ENCODE results near the gene USP51. TPM values are rescaled to one million over a fixed set of nuclear protein-coding genes. Genes with fewer than 3 reads are reported as not detected.
"Not testable (repeated sequence)": the region's sequence is repeated elsewhere in the genome, so short reads cannot be mapped to it uniquely, and the experiment has no call there.

Gene USP51
- total RNA-seq, 3 donors from 2014 or later (not counting 1 experiment from before 2014, with no cell fraction given) = 0.50 to 0.86 (median 0.85) TPM

- H3K4me3 Mint-ChIP-seq = no peak overlapping the region
- H3K36me3 Mint-ChIP-seq = no peaks in the 10 kb centered on the region
- peaks cover 0 to 4% of the 10 kb centered on the region in 2 donors for H3K4me1 Mint-ChIP-seq
- WGBS (ENCODE audit: insufficient coverage) = 71% methylated on average over 14 of the region's 17 CpGs
- Histone ChIP-seq H3K9me3 (ENCODE audit: control insufficient read depth, insufficient read depth, low read length) (no peaks in the 10 kb centered on the region), H3K36me3 (ENCODE audit: control insufficient read depth, insufficient read depth, low read length) (no peaks in the 10 kb centered on the region), H3K27ac (ENCODE audit: low read length) (no peak overlapping the region), H3K4me1 (ENCODE audit: control insufficient read depth, insufficient read depth, low read length) (no peaks in the 10 kb centered on the region), H3K4me3 (ENCODE audit: low read length) (no peak overlapping the region), H3K27me3 (ENCODE audit: control insufficient read depth, insufficient read depth, low read length) (no peaks in the 10 kb centered on the region)
- H3K9me3 Mint-ChIP-seq = no peaks in the 10 kb centered on the region
- TF ChIP-seq CTCF (IDR thresholded peaks at IDR 0.05) = no peak
- peak overlapping the region in 1 of 2 donors; percentile 56 for H3K27ac Mint-ChIP-seq
- intact Hi-C loops (cut with micrococcal nuclease) = no loop called here
- no peak for DNase-seq
- ATAC-seq = no peak
- peaks cover 5 to 11% of the 10 kb centered on the region in 2 donors for H3K27me3 Mint-ChIP-seq (ENCODE audit: low read depth in 2 of 2)
Observed at GRCh38 chrX:55522596-55523276, 33.1 kb upstream of the USP51 start.

DNA sequence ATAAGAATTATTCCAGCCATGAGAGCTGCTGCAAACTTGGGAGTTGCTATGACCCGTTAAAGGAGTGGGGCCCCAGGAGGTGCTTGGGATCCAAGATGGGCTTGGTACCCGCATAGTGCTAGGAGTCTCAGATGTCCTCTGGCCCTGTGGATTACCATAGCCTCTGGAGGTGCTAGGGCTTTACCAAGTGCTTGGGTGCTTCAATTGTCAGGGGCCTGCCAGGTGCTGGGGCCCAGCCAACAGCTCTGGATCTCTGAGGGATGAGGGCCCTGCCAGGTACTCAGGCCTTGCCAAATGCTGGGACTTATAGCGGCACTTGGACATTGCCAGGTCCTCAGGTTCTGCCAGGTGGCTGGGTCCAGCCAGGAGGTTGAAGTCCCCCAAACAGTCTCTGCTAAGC, 32.0 kb upstream of the USP51 start:
- DNase-seq (no peak), ATAC-seq (no peak)
- Mint-ChIP-seq H3K4me3 (no peak overlapping the region), H3K9me3 (no peaks in the 10 kb centered on the region), H3K27me3 (ENCODE audit: low read depth in 2 of 2) (peaks cover 5 to 11% of the 10 kb centered on the region in 2 donors), H3K27ac (no peak overlapping the region), H3K4me1 (peaks cover 0 to 4% of the 10 kb centered on the region in 2 donors), H3K36me3 (no peaks in the 10 kb centered on the region)
- H3K27me3 ChIP-seq (ENCODE audit: control insufficient read depth, insufficient read depth, low read length) = no peaks in the 10 kb centered on the region
- no peaks in the 10 kb centered on the region for H3K4me1 ChIP-seq (ENCODE audit: control insufficient read depth, insufficient read depth, low read length)
- H3K4me3 ChIP-seq (ENCODE audit: low read length) = no peak overlapping the region
- intact Hi-C loops (cut with micrococcal nuclease) = no loop called here
- no peak for TF ChIP-seq CTCF (IDR thresholded peaks at IDR 0.05)
- 93% methylated on average over 3 of the region's 3 CpGs for WGBS (ENCODE audit: insufficient coverage)
- H3K36me3 ChIP-seq (ENCODE audit: control insufficient read depth, insufficient read depth, low read length) = no peaks in the 10 kb centered on the region
- H3K9me3 ChIP-seq (ENCODE audit: control insufficient read depth, insufficient read depth, low read length) = no peaks in the 10 kb centered on the region
- H3K27ac ChIP-seq (ENCODE audit: low read length) = no peak overlapping the region

DNA sequence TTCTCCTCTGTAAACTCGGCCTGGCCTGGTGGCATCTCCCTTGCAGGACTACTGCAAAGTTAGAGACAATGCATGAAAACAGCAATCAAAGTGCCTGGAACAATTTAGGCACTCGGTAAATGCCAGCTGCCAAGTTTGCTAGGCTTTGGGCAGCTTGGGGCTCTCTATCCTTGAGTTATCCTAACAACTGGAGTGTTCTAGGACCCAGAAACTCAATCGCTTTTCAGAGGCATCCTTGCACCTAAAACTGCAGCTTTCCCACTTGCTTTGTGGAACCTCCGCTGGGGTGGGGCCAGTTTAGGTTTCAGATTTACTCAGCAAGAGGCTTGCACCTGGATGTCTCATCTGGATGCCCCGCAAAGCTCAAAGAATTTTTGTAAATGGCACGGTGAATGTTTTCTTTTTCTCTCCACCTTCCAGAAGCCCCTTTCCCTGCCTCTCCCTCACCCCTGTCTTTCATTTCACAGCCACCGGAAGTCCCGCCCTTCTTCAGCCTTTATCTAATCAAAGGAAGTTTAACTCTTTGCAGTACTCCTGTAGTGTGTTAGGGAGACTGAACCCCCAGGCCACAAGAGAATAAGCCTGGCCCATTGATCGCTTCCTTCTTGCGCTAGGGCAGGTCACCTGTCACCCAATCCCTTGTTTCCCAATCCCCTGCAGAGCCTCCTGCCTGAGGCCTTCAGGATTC, 27.3 kb upstream of the USP51 start:
- H3K4me3 ChIP-seq (ENCODE audit: low read length); H3K4me1 Mint-ChIP-seq; H3K27me3 Mint-ChIP-seq (ENCODE audit: low read depth in 2 of 2); H3K9me3 ChIP-seq (ENCODE audit: control insufficient read depth, insufficient read depth, low read length); intact Hi-C loops (cut with micrococcal nuclease); DNase-seq; H3K27me3 ChIP-seq (ENCODE audit: control insufficient read depth, insufficient read depth, low read length); ATAC-seq; H3K4me3 Mint-ChIP-seq; H3K36me3 Mint-ChIP-seq; H3K27ac ChIP-seq (ENCODE audit: low read length); H3K36me3 ChIP-seq (ENCODE audit: control insufficient read depth, insufficient read depth, low read length); H3K4me1 ChIP-seq (ENCODE audit: control insufficient read depth, insufficient read depth, low read length); H3K9me3 Mint-ChIP-seq; H3K27ac Mint-ChIP-seq: not testable (repeated sequence)
- no CpG with 5 or more reads among the region's 10 CpGs for WGBS (ENCODE audit: insufficient coverage)

- H3K9me3 Mint-ChIP-seq; H3K36me3 Mint-ChIP-seq; H3K9me3 ChIP-seq (ENCODE audit: control insufficient read depth, insufficient read depth, low read length); H3K27me3 Mint-ChIP-seq (ENCODE audit: low read depth in 2 of 2); H3K27me3 ChIP-seq (ENCODE audit: control insufficient read depth, insufficient read depth, low read length); H3K4me1 ChIP-seq (ENCODE audit: control insufficient read depth, insufficient read depth, low read length); H3K4me3 ChIP-seq (ENCODE audit: low read length); H3K36me3 ChIP-seq (ENCODE audit: control insufficient read depth, insufficient read depth, low read length); DNase-seq; H3K4me3 Mint-ChIP-seq; intact Hi-C loops (cut with micrococcal nuclease); H3K27ac ChIP-seq (ENCODE audit: low read length); H3K4me1 Mint-ChIP-seq; H3K27ac Mint-ChIP-seq: not testable (repeated sequence)
- peak in 1 of 3 donors; percentile 34 for ATAC-seq
- WGBS (ENCODE audit: insufficient coverage) = no CpG with 5 or more reads among the region's 6 CpGs
Observed at GRCh38 chrX:55513045-55513737, 23.5 kb upstream of the USP51 start.

- H3K36me3 ChIP-seq (ENCODE audit: control insufficient read depth, insufficient read depth, low read length); H3K4me1 ChIP-seq (ENCODE audit: control insufficient read depth, insufficient read depth, low read length); H3K4me1 Mint-ChIP-seq; H3K36me3 Mint-ChIP-seq; H3K27ac ChIP-seq (ENCODE audit: low read length); H3K27ac Mint-ChIP-seq; H3K27me3 ChIP-seq (ENCODE audit: control insufficient read depth, insufficient read depth, low read length); H3K27me3 Mint-ChIP-seq (ENCODE audit: low read depth in 2 of 2); H3K9me3 Mint-ChIP-seq; H3K4me3 ChIP-seq (ENCODE audit: low read length); H3K9me3 ChIP-seq (ENCODE audit: control insufficient read depth, insufficient read depth, low read length); intact Hi-C loops (cut with micrococcal nuclease); H3K4me3 Mint-ChIP-seq; DNase-seq: not testable (repeated sequence)
- peak in 1 of 3 donors; percentile 57 for ATAC-seq
- WGBS (ENCODE audit: insufficient coverage) = no CpG with 5 or more reads among the region's 10 CpGs
Observed at GRCh38 chrX:55508410-55509152, 18.9 kb upstream of the USP51 start.

- H3K4me1 ChIP-seq (ENCODE audit: control insufficient read depth, insufficient read depth, low read length); H3K9me3 ChIP-seq (ENCODE audit: control insufficient read depth, insufficient read depth, low read length); H3K36me3 ChIP-seq (ENCODE audit: control insufficient read depth, insufficient read depth, low read length); DNase-seq; intact Hi-C loops (cut with micrococcal nuclease); ATAC-seq; H3K9me3 Mint-ChIP-seq; H3K4me3 Mint-ChIP-seq; H3K27ac Mint-ChIP-seq; H3K4me1 Mint-ChIP-seq; H3K27ac ChIP-seq (ENCODE audit: low read length); H3K27me3 Mint-ChIP-seq (ENCODE audit: low read depth in 2 of 2); H3K36me3 Mint-ChIP-seq; H3K27me3 ChIP-seq (ENCODE audit: control insufficient read depth, insufficient read depth, low read length); H3K4me3 ChIP-seq (ENCODE audit: low read length): not testable (repeated sequence)
- WGBS (ENCODE audit: insufficient coverage) = no CpG with 5 or more reads among the region's 5 CpGs
Observed at GRCh38 chrX:55507699-55508098, 18.1 kb upstream of the USP51 start.

Data from natural killer cell (primary cell).